ENCODE measurements around the gene EVL. TPM values are rescaled to one million over a fixed set of nuclear protein-coding genes. Genes with fewer than 3 reads are reported as not detected.

The EVL gene
- total and polyA plus RNA-seq, 2 of the 8 experiments (the other 6 are each of a cell fraction or from before 2014, with no cell fraction given): 30.7 to 64.6 TPM

DNA sequence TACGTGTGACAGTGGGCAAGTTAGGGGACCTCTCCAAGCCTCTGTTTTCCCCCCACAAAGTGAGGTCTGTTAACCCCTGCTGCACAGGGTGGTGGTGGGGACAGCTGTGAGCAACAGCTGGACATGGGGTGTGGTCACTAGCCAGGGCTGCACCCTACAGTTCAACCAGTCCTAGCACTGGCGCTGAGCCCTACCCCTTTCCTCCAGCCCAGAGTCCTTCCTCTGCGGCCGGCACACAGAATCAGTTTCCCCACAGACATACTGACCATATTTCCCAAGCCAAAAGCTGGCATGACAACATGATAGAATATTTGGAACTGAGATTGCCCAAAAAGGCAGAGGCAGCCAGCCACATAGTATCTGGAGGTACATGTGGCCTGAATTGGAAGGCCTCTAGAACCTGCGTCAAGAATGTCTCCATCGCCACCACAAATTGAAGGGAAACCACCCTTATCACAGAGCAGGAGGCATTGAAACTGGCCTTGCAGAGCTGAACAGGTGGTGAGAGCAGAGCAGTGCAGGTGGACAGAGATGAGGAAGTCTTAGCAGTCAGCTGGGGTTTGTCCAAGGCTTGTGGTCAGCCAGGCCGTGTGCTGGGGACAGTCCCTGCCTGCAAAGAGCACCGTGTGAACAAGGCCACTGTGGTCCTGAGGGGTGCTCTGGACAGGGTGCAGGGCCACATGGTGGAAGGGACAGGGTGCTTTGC is 73.0 kb downstream of the EVL start:
- Histone ChIP-seq H3K4me3 (ENCODE audit: extremely low read depth in 1 of 4, insufficient read depth in 2 of 4, low read depth in 3 of 4, low read length in 4 of 4) (no peak overlapping the region), H3K23me2 (ENCODE audit: low read depth, low read length) (no peaks in the 10 kb centered on the region), H4K91ac (replicated peaks; ENCODE audit: insufficient read length, low read length) (no peak overlapping the region), H2AK5ac (ENCODE audit: low read depth, low read length) (no peak overlapping the region), H2BK15ac (ENCODE audit: low read length) (no peak overlapping the region), H3K4me1 (replicated peaks in 1 of 4; ENCODE audit: control insufficient read depth in 3 of 4, insufficient read depth in 4 of 4, low read length in 3 of 4) (peaks cover 0 to 6% (median 5%) of the 10 kb centered on the region in 4 experiments; a peak in 5 of 7 replicates), H3K9me3 (ENCODE audit: insufficient read depth in 2 of 2, low read depth in 1 of 2, low read length in 1 of 2) (no peaks in the 10 kb centered on the region), H2BK120ac (replicated peaks; ENCODE audit: low read depth, low read length) (no peak overlapping the region), H3K36me3 (ENCODE audit: control insufficient read depth in 2 of 4, insufficient read depth in 4 of 4, low read length in 3 of 4) (no peaks in the 10 kb centered on the region; a peak in 1 of 8 replicates), H2BK12ac (ENCODE audit: low read depth, low read length) (no peak overlapping the region), H3K9ac (replicated peaks in 1 of 4; ENCODE audit: extremely low read depth in 1 of 4, low read depth in 3 of 4, low read length in 3 of 4) (no peak overlapping the region), H3K79me2 (ENCODE audit: control insufficient read depth in 1 of 2, insufficient read depth in 2 of 2, low read length in 2 of 2) (no peaks in the 10 kb centered on the region), H4K8ac (ENCODE audit: extremely low read depth, insufficient read depth, low read length) (no peak overlapping the region; the same call in 1 of the 2 replicates), H3K79me1 (ENCODE audit: low read depth, low read length) (peaks cover 3% of the 10 kb centered on the region; the same call in 1 of the 2 replicates), H3K23ac (ENCODE audit: insufficient read length) (no peak overlapping the region), H2BK20ac (ENCODE audit: low read length) (no peak overlapping the region), H3K18ac (ENCODE audit: extremely low read depth, low read length) (no peak overlapping the region), H3K4ac (replicated peaks; ENCODE audit: insufficient read length, low read depth, low read length) (no peak overlapping the region), H4K20me1 (replicated peaks in 1 of 2; ENCODE audit: control insufficient read depth in 1 of 2, insufficient read depth in 2 of 2, low read length in 2 of 2) (peaks cover 0 to 6% of the 10 kb centered on the region in 2 experiments), H4K5ac (ENCODE audit: insufficient read length, low read depth, low read length) (no peak overlapping the region), H2BK5ac (ENCODE audit: low read depth, low read length) (no peak overlapping the region), H3K14ac (ENCODE audit: insufficient read length) (no peak overlapping the region), H2AFZ (ENCODE audit: low read length) (no peak overlapping the region), H3K27ac (ENCODE audit: low read depth, low read length) (no peak overlapping the region), H3K4me2 (ENCODE audit: insufficient read depth in 1 of 2, low read depth in 2 of 2, low read length in 2 of 2) (no peak overlapping the region), H3K27me3 (replicated peaks in 1 of 4; ENCODE audit: control insufficient read depth in 3 of 4, extremely low read depth in 1 of 4, insufficient read depth in 3 of 4, low read length in 3 of 4) (no peaks in the 10 kb centered on the region; a peak in 1 of 7 replicates), H3K56ac (replicated peaks; ENCODE audit: insufficient read length, low read depth, low read length) (no peak overlapping the region)
- POLR2A ChIA-PET (ENCODE audit: partially characterized antibody): interaction anchor here (0.8 to 1.3 kb wide), 3 partner anchors 8 to 10 kb away, joined by 3 read pairs; no protein-coding TSS in a partner anchor
- 81% methylated on average over 8 of the region's 8 CpGs; no CpG with 5 or more reads in 1 of the 2 experiments for WGBS, 2 experiments (ENCODE audit: extremely low coverage in 1 of 2, insufficient coverage in 1 of 2, insufficient read length in 1 of 2, insufficient replicate concordance in 2 of 2, low coverage in 1 of 2, low lambda C conversion rate in 2 of 2, missing lambda C conversion rate in 1 of 2)
- CTCF ChIA-PET (ENCODE audit: partially characterized antibody): interaction anchor here (0.6 to 22.9 kb wide), 16 partner anchors 14 to 193 kb away, joined by 3 to 307 read pairs (median 4); partner anchors contain the start of genes DEGS2 and EVL
- TF ChIP-seq EZH2 (IDR thresholded peaks at IDR 0.05; ENCODE audit: low read depth, low read length, severe bottlenecking) (no peak), GABPA (IDR thresholded peaks at IDR 0.05; ENCODE audit: borderline replicate concordance, insufficient read depth, low read length) (no peak), HDAC6 (IDR thresholded peaks at IDR 0.05; ENCODE audit: low read depth, low read length) (no peak)
- TF ChIP-seq, protein P1, sequence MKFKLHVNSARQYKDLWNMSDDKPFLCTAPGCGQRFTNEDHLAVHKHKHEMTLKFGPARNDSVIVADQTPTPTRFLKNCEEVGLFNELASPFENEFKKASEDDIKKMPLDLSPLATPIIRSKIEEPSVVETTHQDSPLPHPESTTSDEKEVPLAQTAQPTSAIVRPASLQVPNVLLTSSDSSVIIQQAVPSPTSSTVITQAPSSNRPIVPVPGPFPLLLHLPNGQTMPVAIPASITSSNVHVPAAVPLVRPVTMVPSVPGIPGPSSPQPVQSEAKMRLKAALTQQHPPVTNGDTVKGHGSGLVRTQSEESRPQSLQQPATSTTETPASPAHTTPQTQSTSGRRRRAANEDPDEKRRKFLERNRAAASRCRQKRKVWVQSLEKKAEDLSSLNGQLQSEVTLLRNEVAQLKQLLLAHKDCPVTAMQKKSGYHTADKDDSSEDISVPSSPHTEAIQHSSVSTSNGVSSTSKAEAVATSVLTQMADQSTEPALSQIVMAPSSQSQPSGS (IDR thresholded peaks at IDR 0.05; ENCODE audit: low read length): no peak
- FAIRE-seq: no peak
- no peak for DNase-seq (ENCODE audit: low read depth in 1 of 2, low spot score in 2 of 2)

All from H1 (cell line).